Endodermal cell (in vitro differentiated cells): ENCODE results near the gene MTRFR. TPM values are rescaled to one million over a fixed set of nuclear protein-coding genes. Genes with fewer than 3 reads are reported as not detected.
"Not testable (repeated sequence)": the region's sequence is repeated elsewhere in the genome, so short reads cannot be mapped to it uniquely, and the experiment has no call there.

Source experiments
- DNase-seq: peaks from one replicate; pipeline ENCODE4 v3.0.0-alpha.2; 2017
- H3K27ac ChIP-seq: 2 replicates; pipeline ENCODE4 v1.5.1; 2013; ENCODE audit warnings: mild to moderate bottlenecking, low read depth, low read length, moderate library complexity
- H3K27me3 ChIP-seq: 2 replicates; pipeline ENCODE4 v1.6.1; 2013; ENCODE audit warnings: mild to moderate bottlenecking, low read length, moderate library complexity; ENCODE audit not compliant: insufficient read depth, control insufficient read depth, poor library complexity, severe bottlenecking
- H3K36me3 ChIP-seq: 2 replicates; pipeline ENCODE4 v1.7.0; 2013; ENCODE audit warnings: mild to moderate bottlenecking, low read length, moderate library complexity; ENCODE audit not compliant: control insufficient read depth, insufficient read depth
- H3K4me1 ChIP-seq: one replicate; pipeline ENCODE4 v1.7.0; 2013; ENCODE audit warnings: low read length; ENCODE audit not compliant: control insufficient read depth, insufficient read depth
- H3K4me3 ChIP-seq: 2 replicates; pipeline ENCODE4 v1.5.1; 2013; ENCODE audit warnings: mild to moderate bottlenecking, low read length, moderate library complexity
- H3K9ac ChIP-seq: 2 replicates; pipeline ENCODE4 v1.6.1; 2013; ENCODE audit warnings: mild to moderate bottlenecking, low read length, moderate library complexity; ENCODE audit not compliant: poor library complexity, severe bottlenecking; ENCODE audit errors: extremely low read depth
- H3K9me3 ChIP-seq: 2 replicates; pipeline ENCODE4 v1.6.1; 2013; ENCODE audit warnings: mild to moderate bottlenecking, low read length, moderate library complexity; ENCODE audit not compliant: control insufficient read depth
- H3K27ac Mint-ChIP-seq: 2 replicates; pipeline ENCODE4 v1.8.0; 2020; ENCODE audit warnings: mixed read lengths
- H3K27me3 Mint-ChIP-seq: 2 replicates; pipeline ENCODE4 v1.8.0; 2021; ENCODE audit warnings: mild to moderate bottlenecking, mixed read lengths; ENCODE audit not compliant: insufficient read depth
- H3K36me3 Mint-ChIP-seq: 2 replicates; pipeline ENCODE4 v1.8.0; 2020; ENCODE audit warnings: low read depth, mixed read lengths
- H3K4me1 Mint-ChIP-seq: 2 replicates; pipeline ENCODE4 v1.8.0; 2020; ENCODE audit warnings: mixed read lengths
- H3K4me3 Mint-ChIP-seq: 2 replicates; pipeline ENCODE4 v1.8.0; 2020; ENCODE audit warnings: mild to moderate bottlenecking, moderate library complexity, mixed read lengths
- H3K9me3 Mint-ChIP-seq: 2 replicates; pipeline ENCODE4 v1.8.0; 2020; ENCODE audit warnings: mild to moderate bottlenecking, mixed read lengths
- CTCF ChIP-seq: fragments of 200-600 bp; sonication (generic); conservative IDR thresholded peaks from 2 replicates; pipeline ENCODE4 v1.5.0; 2021; ENCODE audit warnings: antibody characterized with exemption, mild to moderate bottlenecking
- WGBS, 2 experiments: methylation state at CpG; one replicate each; pipeline versions ENCODE4 v1.1.5 to v1.1.7; 2013; ENCODE audit warnings: missing lambda C conversion rate in 2 of 2, mixed read lengths in 1 of 2; ENCODE audit not compliant: insufficient coverage in 1 of 2, insufficient read length in 1 of 2; 5-methylcytosine and 5-hydroxymethylcytosine counted together
- total RNA-seq, 2 donors: library from RNA; stranded (reverse); fragmentation: NEBNext Ultra II Directional in 1 of 2; extraction: Animal tissue kit (Norgen Biotek cat#: 25700) in 1 of 2; gene quantifications; 2 replicates in 1 of 2; 3 replicates in 1 of 2; pipeline ENCODE4 v1.2.1, GENCODE V29; 2021

Gene MTRFR
- total RNA-seq, 2 donors from 2014 or later = 16.2 to 19.3 TPM

DNA sequence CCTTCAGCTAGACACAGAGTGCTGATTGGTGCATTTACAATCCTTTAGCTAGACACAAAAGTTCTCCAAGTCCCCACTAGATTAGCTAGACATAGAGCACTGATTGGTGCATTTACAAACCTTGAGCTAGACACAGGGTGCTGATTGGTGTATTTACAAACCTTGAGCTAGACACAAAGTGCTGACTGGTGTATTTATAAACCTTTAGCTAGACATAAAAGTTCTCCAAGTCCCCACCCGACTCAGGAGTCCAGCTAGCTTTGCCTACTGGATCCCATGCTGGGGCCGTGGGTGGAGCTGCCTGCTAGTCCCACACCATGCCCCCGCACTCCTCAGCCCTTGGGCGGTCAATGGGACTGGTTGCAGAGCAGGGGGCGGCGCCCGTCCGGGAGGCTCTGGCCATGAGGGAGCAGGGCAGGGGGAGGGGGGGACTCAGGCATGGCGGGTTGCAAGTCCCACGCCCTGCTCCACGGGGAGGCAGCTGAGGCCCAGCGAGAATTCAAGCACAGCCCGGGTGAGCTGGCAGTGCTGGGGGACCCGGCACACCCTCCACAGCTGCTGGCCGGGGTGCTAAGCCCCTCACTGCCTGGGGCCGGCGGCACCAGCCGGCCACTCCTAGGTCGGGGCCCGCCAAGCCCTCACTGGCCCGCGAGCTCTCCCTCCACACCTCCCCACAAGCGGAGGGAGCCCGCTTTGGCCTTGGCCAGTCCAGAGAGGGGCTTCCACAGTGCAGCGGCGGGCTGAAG lies 15.9 kb downstream of the MTRFR start:
- DNase-seq = peak; percentile 57
- peaks cover 19% of the 10 kb centered on the region for H3K36me3 ChIP-seq
- not testable (repeated sequence) for H3K9ac ChIP-seq, H3K27me3 Mint-ChIP-seq, H3K4me1 ChIP-seq, H3K9me3 ChIP-seq, H3K27ac ChIP-seq, H3K4me3 ChIP-seq, H3K27me3 ChIP-seq, H3K4me3 Mint-ChIP-seq, H3K27ac Mint-ChIP-seq
- Mint-ChIP-seq H3K36me3 (peaks cover 75% of the 10 kb centered on the region), H3K9me3 (peaks cover 42% of the 10 kb centered on the region), H3K4me1 (peaks cover 17% of the 10 kb centered on the region)
- WGBS, 2 experiments = 91 to 98% methylated on average over 9 to 26 of the region's 26 CpGs

DNA sequence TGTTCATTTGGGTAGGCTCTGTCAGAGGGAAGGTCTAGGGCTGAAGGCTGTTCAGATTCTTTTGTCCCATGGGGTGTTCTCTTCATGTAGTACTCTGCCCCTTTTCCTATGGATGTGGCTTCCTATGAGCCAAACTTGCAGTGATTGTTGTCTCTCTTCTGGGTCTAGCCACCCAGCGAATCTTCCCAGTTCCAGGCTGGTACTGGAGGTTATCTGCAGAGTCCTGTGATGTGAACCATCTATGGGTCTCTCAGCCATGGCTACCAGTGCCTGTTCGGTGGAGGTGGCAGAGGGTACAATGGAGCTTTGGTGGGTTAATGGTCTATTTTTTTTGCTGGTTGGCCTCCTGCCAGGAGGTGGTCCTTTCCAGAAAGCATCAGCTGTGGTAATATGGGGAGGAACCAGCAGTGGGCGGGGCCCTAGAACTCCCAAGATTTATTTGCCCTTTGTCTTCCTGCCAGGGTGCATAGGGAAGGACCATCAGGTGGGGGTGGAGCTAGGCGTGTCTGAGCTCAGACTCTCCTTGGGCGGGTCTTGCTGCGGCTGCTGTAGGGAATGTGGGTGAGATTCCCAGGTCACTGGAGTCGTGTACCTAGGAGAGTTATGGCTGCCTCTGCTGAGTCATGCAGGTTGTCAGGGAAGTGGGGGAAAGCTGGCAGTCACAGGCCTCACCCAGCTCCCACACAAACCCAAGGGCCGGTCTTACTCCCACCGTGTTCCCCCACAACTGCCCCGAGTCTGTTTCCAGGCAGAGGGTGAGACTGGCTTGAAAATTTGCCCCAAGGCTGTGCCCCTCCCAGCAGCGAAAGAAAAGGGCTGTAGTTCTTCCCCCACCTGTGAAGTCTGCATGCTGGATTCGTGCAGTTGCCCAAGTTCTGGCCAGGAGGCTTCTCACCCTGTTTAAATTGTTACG lies 17.5 kb downstream of the MTRFR start:
- Histone ChIP-seq H3K4me3 (no peak overlapping the region), H3K27ac (no peak overlapping the region), H3K9me3 (peaks cover 8% of the 10 kb centered on the region), H3K4me1 (no peaks in the 10 kb centered on the region), H3K27me3 (no peaks in the 10 kb centered on the region), H3K9ac (no peak overlapping the region), H3K36me3 (peaks cover 30% of the 10 kb centered on the region)
- Mint-ChIP-seq H3K4me1 (peaks cover 12% of the 10 kb centered on the region), H3K36me3 (peaks cover 75% of the 10 kb centered on the region), H3K27me3 (no peaks in the 10 kb centered on the region), H3K27ac (peak overlapping the region; percentile 92), H3K9me3 (peaks cover 36% of the 10 kb centered on the region), H3K4me3 (no peak overlapping the region)
- peak; percentile 73 for DNase-seq
- WGBS, 2 experiments = 89 to 90% methylated on average over 8 to 13 of the region's 13 CpGs
- no peak for TF ChIP-seq CTCF

DNA sequence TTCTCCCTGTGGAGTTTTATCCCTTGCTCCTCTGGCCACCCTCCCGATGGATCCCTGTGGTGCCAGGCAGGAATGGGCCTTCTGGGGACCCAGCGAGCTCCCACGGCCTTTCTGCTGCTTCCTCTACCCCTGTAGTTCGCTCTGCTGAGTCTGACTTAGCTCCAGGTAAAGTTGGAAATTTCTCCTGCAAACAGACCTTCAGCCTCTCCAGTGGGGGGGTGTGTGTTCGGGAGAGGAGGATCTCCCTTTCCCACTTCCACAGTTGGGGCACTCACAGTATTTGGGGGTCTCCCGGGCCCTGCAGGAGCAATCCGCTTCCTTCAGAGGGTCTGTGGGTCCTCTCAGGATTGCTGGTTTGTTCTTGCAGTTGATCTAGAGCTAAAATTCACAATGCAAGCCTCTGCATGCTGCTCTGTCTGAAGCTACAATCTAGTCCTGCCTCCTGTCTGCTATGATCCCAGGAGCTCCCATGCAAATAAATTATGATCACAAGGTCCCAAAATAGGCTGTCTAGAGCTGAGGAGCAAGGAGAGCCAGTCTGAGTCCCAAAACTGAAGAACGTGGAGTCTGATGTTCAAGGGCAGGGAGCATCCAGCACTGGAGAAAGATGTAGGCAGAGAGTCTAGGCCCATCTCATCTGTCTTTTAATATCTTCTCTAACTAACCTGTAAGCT lies 18.3 kb downstream of the MTRFR start:
- Histone ChIP-seq H3K4me3 (no peak overlapping the region), H3K9me3 (peaks cover 8% of the 10 kb centered on the region), H3K9ac (no peak overlapping the region), H3K36me3 (peaks cover 37% of the 10 kb centered on the region), H3K27me3 (no peaks in the 10 kb centered on the region), H3K27ac (no peak overlapping the region), H3K4me1 (no peaks in the 10 kb centered on the region)
- H3K4me3 Mint-ChIP-seq = no peak overlapping the region
- H3K9me3 Mint-ChIP-seq = peaks cover 33% of the 10 kb centered on the region
- peak overlapping the region; percentile 92 for H3K27ac Mint-ChIP-seq
- no peaks in the 10 kb centered on the region for H3K27me3 Mint-ChIP-seq
- H3K4me1 Mint-ChIP-seq = peaks cover 10% of the 10 kb centered on the region
- H3K36me3 Mint-ChIP-seq = peaks cover 73% of the 10 kb centered on the region
- peak; percentile 52 for DNase-seq
- no peak for TF ChIP-seq CTCF
- 93 to 100% methylated on average over 2 to 8 of the region's 8 CpGs for WGBS, 2 experiments

GRCh38 chr12:123252365-123252764 lies 19.1 kb downstream of the MTRFR start:
- Mint-ChIP-seq H3K36me3 (peaks cover 72% of the 10 kb centered on the region), H3K4me1 (peaks cover 10% of the 10 kb centered on the region), H3K9me3 (peaks cover 26% of the 10 kb centered on the region)
- not testable (repeated sequence) for H3K27ac ChIP-seq, H3K4me3 ChIP-seq, H3K27me3 ChIP-seq, H3K9me3 ChIP-seq, DNase-seq, H3K4me1 ChIP-seq, H3K9ac ChIP-seq, H3K4me3 Mint-ChIP-seq, H3K27me3 Mint-ChIP-seq, H3K27ac Mint-ChIP-seq
- 96 to 98% methylated on average over 6 to 9 of the region's 9 CpGs for WGBS, 2 experiments
- H3K36me3 ChIP-seq = peaks cover 38% of the 10 kb centered on the region
